Fibroblast of pulmonary artery (primary cell): ENCODE measurements around the gene PTPRO.

Source experiments
- DNase-seq: peaks from one replicate; pipeline ENCODE4 v3.0.0-alpha.2; 2010; ENCODE audit warnings: low read depth
- H3K4me3 ChIP-seq: replicated peaks from 2 replicates; pipeline ENCODE4 v1.5.1; 2011; ENCODE audit warnings: low read depth, mild to moderate bottlenecking, control low read depth, low read length, moderate library complexity
- TF ChIP-seq, protein P1 (sequence below): IDR thresholded peaks from 2 replicates; pipeline ENCODE4 v1.5.1; 2011; ENCODE audit warnings: mild to moderate bottlenecking, control low read depth, low read length, inconsistent platforms; ENCODE audit errors: missing control alignments

PTPRO gene

DNA sequence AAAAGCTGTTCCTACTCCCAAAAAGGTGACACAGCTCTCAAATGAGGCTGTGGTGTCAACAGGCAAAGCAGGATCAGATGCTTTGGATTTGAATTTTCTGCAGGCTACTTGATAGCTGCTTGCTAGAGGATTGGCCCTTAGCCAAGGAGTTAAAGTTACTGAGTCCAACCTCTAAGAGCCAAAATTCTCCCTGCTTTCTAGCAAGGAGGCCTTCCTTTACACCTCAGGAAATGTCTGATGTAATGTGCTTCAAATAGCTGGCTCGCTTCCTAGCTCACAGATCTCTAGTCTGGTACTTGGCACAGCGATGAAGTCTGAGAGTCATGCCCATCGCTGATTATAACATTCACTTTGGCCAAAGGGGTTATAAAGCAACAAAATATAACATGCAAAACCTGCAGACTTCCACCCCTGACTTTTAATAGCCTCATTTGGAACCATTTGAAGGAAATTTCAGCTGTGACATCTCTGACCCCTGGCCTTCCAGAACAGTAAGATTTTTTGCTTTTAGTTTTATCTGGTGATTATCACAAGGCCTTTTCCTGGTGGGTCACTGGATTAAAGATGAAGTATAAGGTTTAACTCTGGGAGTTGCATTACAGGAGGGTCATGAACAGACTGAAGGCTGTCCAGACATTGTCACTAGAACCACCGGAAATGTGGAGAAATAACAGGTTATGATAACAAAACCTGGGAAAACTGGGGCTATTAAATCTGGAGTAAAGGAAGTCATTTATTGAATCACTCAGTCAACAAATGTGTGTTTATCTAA lies 277.1 kb downstream of the PTPRO start:
- peak; percentile 97 for DNase-seq
- H3K4me3 ChIP-seq: no peak overlapping the region
- TF ChIP-seq, protein P1, sequence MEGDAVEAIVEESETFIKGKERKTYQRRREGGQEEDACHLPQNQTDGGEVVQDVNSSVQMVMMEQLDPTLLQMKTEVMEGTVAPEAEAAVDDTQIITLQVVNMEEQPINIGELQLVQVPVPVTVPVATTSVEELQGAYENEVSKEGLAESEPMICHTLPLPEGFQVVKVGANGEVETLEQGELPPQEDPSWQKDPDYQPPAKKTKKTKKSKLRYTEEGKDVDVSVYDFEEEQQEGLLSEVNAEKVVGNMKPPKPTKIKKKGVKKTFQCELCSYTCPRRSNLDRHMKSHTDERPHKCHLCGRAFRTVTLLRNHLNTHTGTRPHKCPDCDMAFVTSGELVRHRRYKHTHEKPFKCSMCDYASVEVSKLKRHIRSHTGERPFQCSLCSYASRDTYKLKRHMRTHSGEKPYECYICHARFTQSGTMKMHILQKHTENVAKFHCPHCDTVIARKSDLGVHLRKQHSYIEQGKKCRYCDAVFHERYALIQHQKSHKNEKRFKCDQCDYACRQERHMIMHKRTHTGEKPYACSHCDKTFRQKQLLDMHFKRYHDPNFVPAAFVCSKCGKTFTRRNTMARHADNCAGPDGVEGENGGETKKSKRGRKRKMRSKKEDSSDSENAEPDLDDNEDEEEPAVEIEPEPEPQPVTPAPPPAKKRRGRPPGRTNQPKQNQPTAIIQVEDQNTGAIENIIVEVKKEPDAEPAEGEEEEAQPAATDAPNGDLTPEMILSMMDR: no peak

- TF ChIP-seq, protein P1: no peak
- no peak for DNase-seq
- H3K4me3 ChIP-seq: no peak overlapping the region
Measured at GRCh38 chr12:15600223-15600935, 278.1 kb downstream of the PTPRO start.

DNA sequence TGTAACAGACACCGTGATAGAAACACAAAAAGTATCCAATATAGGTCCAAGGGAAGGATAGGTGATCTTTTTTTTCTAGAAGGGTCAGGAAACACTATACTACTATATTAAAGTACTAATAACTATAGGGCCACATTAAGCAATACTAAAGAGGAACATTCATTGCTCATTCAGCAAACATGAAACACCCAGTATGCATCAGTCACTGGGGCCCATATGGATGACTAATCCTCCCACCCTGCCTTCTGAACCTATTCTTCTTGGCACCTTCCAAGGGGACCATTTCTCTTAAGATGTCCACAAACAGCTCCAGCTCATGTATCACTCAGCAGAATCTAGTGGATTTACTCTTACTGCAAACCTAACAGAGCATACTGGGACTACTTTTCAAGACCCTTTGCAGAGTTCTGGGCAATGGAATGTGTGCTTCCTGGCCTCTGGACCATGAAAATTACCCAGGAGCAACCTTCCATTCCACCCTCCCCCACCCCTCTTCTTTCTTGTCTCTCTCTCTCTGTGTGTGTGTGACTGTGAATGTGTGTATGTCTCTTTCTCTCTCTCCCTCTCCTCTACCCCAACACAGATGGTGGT lies 279.0 kb downstream of the PTPRO start:
- TF ChIP-seq, protein P1: no peak
- DNase-seq: peak; percentile 82

DNA sequence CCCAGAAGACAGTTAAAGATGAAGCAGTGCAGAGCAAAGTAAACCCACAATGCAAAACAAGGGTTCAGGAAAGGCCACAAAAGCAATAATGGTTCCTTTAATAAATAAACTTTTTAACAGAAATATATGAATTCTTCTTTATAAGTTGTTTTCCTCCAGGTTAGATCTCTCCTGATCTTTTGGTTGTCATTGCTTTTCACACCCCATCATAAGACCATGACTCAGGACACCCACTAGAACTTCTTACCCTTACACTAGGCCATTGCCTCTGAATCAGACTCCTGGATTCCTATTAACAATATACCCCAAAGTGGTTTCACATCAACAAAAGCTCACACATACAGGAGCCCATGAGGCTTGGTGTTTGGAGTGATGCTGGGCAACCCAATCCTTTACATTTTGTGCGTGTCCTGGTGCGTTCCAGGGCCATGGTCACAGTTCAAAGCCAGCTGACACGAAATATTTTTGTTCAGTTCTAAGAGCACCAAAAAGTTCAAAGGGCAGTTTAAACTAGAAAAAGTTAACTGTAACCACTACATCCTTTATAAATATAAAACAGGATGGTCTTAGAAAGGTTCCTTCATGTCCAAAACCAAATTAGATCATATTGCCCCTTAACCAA lies 279.9 kb downstream of the PTPRO start:
- TF ChIP-seq, protein P1: no peak
- no peak for DNase-seq
- H3K4me3 ChIP-seq: no peak overlapping the region

More for the DNA sequence above, 279.0 kb downstream of the PTPRO start:
- no peak overlapping the region for H3K4me3 ChIP-seq

DNA sequence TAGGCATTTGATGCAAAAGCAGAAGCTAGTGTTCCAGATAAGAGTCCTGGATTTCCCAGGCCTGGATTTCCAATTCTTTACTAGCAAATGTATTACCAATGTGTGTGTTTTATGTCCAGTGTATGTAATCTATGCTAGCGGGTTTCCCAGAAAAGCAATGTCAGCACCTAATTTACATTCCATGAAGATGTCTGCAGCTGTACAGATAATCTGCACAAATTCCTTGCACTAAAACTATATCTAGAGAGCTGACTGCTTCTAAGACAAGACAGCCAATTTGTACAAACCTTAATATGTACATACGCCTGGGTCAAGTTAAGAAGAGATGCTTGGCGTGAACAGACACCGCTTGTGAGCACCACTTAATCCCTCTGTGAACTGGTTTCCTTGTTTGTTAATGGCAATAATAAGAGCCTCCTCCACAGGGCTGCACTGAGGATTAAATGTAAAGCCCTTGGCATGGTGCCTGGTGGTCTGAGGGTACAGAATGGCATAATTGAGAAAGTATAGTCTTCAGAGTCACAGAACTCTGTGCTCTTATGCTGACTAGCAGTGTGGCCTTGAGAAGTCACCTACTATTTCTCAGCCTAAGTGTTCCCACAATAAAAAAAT lies 281.3 kb downstream of the PTPRO start:
- no peak for DNase-seq
- TF ChIP-seq, protein P1: no peak
- no peak overlapping the region for H3K4me3 ChIP-seq

- TF ChIP-seq, protein P1: no peak
Measured at GRCh38 chr12:15605881-15606590, 283.7 kb downstream of the PTPRO start.

More at GRCh38 chr12:15605881-15606590, 283.7 kb downstream of the PTPRO start:
- no peak overlapping the region for H3K4me3 ChIP-seq
- DNase-seq: no peak
